Stomach (tissue), 4 donors: ENCODE measurements around the gene C15orf61.

ENCODE experiments used
- EP300 ChIP-seq: sonication (generic); formaldehyde crosslinking; IDR thresholded peaks from one replicate; pipeline ENCODE4 v1.6.1; 2017; ENCODE audit warnings: antibody characterized with exemption
- POLR2A ChIP-seq, 4 donors: fragments of 450-650 bp; IDR thresholded peaks; one replicate each; pipeline ENCODE4 v1.6.1; 2016; ENCODE audit warnings: antibody characterized with exemption in 4 of 4, control low read depth in 2 of 4, mild to moderate bottlenecking in 1 of 4, moderate library complexity in 1 of 4
- POLR2AphosphoS5 ChIP-seq, 3 donors: sonication (generic); formaldehyde crosslinking; IDR thresholded peaks; one replicate each; pipeline ENCODE4 v1.6.1; 2016; ENCODE audit warnings: antibody characterized with exemption in 3 of 3
- TF ChIP-seq, protein P1 (sequence below), 7 experiments: fragments of 450-650 bp in 4 of 7; fragments of 200-600 bp in 3 of 7; sonication (generic) in 3 of 7; IDR thresholded peaks; one replicate each; pipeline ENCODE4 v1.5.1; 2016 to 2019; ENCODE audit warnings: antibody characterized with exemption in 7 of 7, control low read depth in 2 of 7, mild to moderate bottlenecking in 1 of 7

DNA sequence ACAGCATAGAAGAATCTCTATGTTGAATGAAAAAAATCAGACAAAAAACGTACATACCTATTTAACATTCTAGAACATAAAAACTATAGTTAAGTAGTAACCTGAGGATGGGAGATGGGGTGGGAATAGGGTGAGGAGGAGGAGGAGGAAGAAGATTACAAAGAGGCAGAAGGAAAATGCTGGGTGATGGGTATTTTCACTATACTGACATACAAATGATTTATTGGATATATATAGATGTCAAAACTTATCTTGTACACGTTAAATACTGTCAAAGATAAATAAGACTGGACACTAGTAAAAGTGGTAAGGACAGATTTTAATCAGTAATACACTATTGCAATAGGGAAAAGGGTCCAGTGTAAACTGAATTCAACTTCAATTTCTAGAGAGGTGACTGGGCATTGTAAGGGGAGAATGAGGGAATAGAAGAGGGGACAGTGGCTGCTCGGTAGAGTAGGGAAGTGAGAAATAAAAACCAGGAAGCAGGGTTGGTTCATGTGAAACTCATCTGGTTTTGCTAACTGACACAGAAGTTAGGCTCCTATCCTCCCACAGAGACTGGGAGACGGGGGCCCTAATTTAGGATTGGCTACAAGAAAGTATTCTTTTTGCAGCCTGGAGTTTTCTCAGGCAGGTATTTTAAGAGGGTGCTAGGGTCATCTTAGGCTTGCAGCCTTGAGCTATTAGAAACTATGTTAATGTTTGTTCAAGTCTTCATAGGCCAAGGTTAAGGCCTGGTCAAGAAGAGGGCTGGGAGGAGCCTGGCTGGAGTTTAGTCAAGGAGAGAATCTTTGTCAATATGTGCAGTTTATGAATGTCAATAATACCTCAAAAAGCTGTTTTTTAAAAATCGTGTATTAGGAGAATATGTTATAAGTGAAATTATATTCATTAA is 15.0 kb upstream of the C15orf61 start:
- TF ChIP-seq, protein P1, sequence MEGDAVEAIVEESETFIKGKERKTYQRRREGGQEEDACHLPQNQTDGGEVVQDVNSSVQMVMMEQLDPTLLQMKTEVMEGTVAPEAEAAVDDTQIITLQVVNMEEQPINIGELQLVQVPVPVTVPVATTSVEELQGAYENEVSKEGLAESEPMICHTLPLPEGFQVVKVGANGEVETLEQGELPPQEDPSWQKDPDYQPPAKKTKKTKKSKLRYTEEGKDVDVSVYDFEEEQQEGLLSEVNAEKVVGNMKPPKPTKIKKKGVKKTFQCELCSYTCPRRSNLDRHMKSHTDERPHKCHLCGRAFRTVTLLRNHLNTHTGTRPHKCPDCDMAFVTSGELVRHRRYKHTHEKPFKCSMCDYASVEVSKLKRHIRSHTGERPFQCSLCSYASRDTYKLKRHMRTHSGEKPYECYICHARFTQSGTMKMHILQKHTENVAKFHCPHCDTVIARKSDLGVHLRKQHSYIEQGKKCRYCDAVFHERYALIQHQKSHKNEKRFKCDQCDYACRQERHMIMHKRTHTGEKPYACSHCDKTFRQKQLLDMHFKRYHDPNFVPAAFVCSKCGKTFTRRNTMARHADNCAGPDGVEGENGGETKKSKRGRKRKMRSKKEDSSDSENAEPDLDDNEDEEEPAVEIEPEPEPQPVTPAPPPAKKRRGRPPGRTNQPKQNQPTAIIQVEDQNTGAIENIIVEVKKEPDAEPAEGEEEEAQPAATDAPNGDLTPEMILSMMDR (IDR thresholded peaks at IDR 0.05): no peak
- TF ChIP-seq POLR2AphosphoS5 (IDR thresholded peaks at IDR 0.05) (no peak), EP300 (no peak), POLR2A (IDR thresholded peaks at IDR 0.05) (no peak)
